Right atrium auricular region (tissue), 2 donors: ENCODE results near the gene UBAP2L. TPM values are rescaled to one million over a fixed set of nuclear protein-coding genes. Genes with fewer than 3 reads are reported as not detected.
"Not testable (repeated sequence)": the region's sequence is repeated elsewhere in the genome, so short reads cannot be mapped to it uniquely, and the experiment has no call there.

Experiments used
- DNase-seq: peaks from one replicate; pipeline ENCODE4 v3.0.0-alpha.2; 2019; ENCODE audit warnings: low spot score
- H3K27ac ChIP-seq, 2 donors: fragments of 200-600 bp; sonication (generic); 1 replicate in 1 of 2; 2 replicates in 1 of 2; pipeline ENCODE4 v1.5.1; 2016 to 2019
- H3K27me3 ChIP-seq, 2 donors: fragments of 200-600 bp; sonication (generic); one replicate each; pipeline versions ENCODE4 v1.5.1 to v1.6.0; 2017 to 2019
- H3K36me3 ChIP-seq: fragments of 200-600 bp; sonication (generic); one replicate; pipeline ENCODE4 v1.5.1; 2016
- H3K4me1 ChIP-seq, 2 donors: fragments of 200-600 bp; sonication (generic); one replicate each; pipeline versions ENCODE4 v1.5.1 to v1.6.0; 2017 to 2019
- H3K4me3 ChIP-seq, 2 donors: fragments of 200-600 bp; sonication (generic); 1 replicate in 1 of 2; 2 replicates in 1 of 2; pipeline ENCODE4 v1.5.1; 2017 to 2019; ENCODE audit warnings: mild to moderate bottlenecking in 1 of 2, moderate library complexity in 1 of 2
- H3K9me3 ChIP-seq, 2 donors: fragments of 200-600 bp; sonication (generic); one replicate each; pipeline ENCODE4 v1.5.1; 2019
- CTCF ChIP-seq, 2 donors: fragments of 200-600 bp; sonication (generic); IDR thresholded peaks; one replicate each; pipeline ENCODE4 v1.5.1; 2019; ENCODE audit warnings: antibody characterized with exemption in 2 of 2
- total RNA-seq, 2 donors: library from RNA; depleted of rRNA; stranded (reverse); fragments of >200 nt; gene quantifications; one replicate each; pipeline ENCODE4 v1.1.0, GENCODE V29; 2016

The UBAP2L gene
- total RNA-seq, 2 donors from 2014 or later = 48.9 to 58.6 TPM

- H3K27ac ChIP-seq = peak overlapping the region; percentile 51 to 90
- no peak overlapping the region for H3K4me3 ChIP-seq
Observed at GRCh38 chr1:154192476-154192875, 28.3 kb upstream of the UBAP2L start.

GRCh38 chr1:154193821-154194220, 26.9 kb upstream of the UBAP2L start:
- H3K27me3 ChIP-seq = no peaks in the 10 kb centered on the region
- no peaks in the 10 kb centered on the region for H3K9me3 ChIP-seq
- no peak overlapping the region for H3K4me3 ChIP-seq
- peaks cover 12% of the 10 kb centered on the region for H3K36me3 ChIP-seq
- no peak for TF ChIP-seq CTCF (IDR thresholded peaks at IDR 0.05)
- H3K4me1 ChIP-seq = peaks cover 0 to 17% of the 10 kb centered on the region in 2 donors
- DNase-seq = no peak
- H3K27ac ChIP-seq = peak overlapping the region; percentile 51 to 90

More at GRCh38 chr1:154192476-154192875, 28.3 kb upstream of the UBAP2L start:
- peaks cover 20% of the 10 kb centered on the region for H3K36me3 ChIP-seq
- no peaks in the 10 kb centered on the region for H3K9me3 ChIP-seq
- no peak for DNase-seq
- H3K27me3 ChIP-seq = no peaks in the 10 kb centered on the region
- TF ChIP-seq CTCF (IDR thresholded peaks at IDR 0.05) = no peak
- peaks cover 0 to 23% of the 10 kb centered on the region in 2 donors for H3K4me1 ChIP-seq

GRCh38 chr1:154198756-154199562, 21.8 kb upstream of the UBAP2L start:
- DNase-seq = no peak
- Histone ChIP-seq H3K36me3 (no peaks in the 10 kb centered on the region), H3K4me1 (peaks cover 0 to 7% of the 10 kb centered on the region in 2 donors), H3K4me3 (no peak overlapping the region), H3K27ac (peak overlapping the region in 1 of 2 donors; percentile 36), H3K9me3 (no peaks in the 10 kb centered on the region), H3K27me3 (no peaks in the 10 kb centered on the region)
- TF ChIP-seq CTCF (IDR thresholded peaks at IDR 0.05) = peak; percentile 48 to 72

GRCh38 chr1:154199563-154199879, 21.2 kb upstream of the UBAP2L start:
- no peaks in the 10 kb centered on the region for H3K9me3 ChIP-seq
- no peak for DNase-seq
- no peak for TF ChIP-seq CTCF (IDR thresholded peaks at IDR 0.05)
- H3K4me3 ChIP-seq = no peak overlapping the region
- peaks cover 0 to 7% of the 10 kb centered on the region in 2 donors for H3K4me1 ChIP-seq
- no peaks in the 10 kb centered on the region for H3K27me3 ChIP-seq
- H3K36me3 ChIP-seq = no peaks in the 10 kb centered on the region
- H3K27ac ChIP-seq = peak overlapping the region in 1 of 2 donors; percentile 36

- H3K4me1 ChIP-seq, H3K4me3 ChIP-seq, H3K9me3 ChIP-seq, DNase-seq, H3K27me3 ChIP-seq, H3K27ac ChIP-seq: not testable (repeated sequence)
- H3K36me3 ChIP-seq = peaks cover 48% of the 10 kb centered on the region
Observed at GRCh38 chr1:154205778-154206177, 15.0 kb upstream of the UBAP2L start.

- TF ChIP-seq CTCF (IDR thresholded peaks at IDR 0.05) = no peak
- Histone ChIP-seq H3K9me3 (no peaks in the 10 kb centered on the region), H3K4me3 (no peak within 1 kb of the TSS), H3K27ac (no peak within 1 kb of the TSS), H3K36me3 (peaks cover 52% of the 10 kb centered on the region), H3K27me3 (no peaks in the 10 kb centered on the region), H3K4me1 (no peaks in the 10 kb centered on the region)
- DNase-seq = no peak
Observed at GRCh38 chr1:154206196-154206595, 14.6 kb upstream of the UBAP2L start, which contains the start of gene CFAP141. Gene CFAP141, minus strand, starts transcription at chr1:154206333. Its CDS starts 26 bp downstream, at chr1:154206307.
